ENCODE results near the gene CEP170B.

DNA sequence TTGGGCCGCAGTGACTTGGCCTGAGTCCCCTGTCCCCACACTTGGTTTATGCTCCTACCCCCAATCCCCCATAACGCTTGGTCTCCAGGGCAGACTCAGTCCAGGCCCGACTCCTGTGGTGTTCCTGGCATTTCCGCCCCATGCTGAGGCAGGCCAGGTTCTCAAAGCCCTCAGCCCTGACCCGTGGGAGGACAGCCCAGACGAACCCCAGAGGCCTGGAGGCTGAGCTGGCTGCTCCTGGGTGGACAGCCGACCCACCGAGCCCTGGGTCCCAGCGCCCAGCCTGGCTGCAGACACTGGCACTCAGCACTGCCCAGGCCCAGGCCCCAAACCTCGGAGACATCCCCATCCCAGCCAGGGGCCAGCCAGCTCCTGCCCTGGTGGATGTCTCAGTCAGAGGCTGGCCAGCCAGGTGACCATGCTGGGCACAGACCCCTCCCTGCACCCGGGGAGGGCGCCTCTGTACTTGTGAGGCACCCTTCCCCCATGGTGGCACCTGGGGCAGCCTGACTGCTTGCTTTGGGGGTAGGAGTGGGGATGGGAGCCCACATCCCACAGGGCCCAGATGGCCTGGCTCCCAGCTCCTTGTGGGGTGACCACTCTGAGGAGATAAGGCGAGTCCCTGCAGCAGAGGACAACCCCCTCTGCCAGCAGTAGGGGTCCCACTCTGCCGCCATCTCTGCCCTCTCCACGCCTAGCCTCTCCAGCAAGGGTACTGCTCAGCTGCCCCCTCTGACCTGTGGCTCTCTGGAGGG lies 61.0 kb downstream of the CEP170B start:
- TF ChIP-seq, protein P1, sequence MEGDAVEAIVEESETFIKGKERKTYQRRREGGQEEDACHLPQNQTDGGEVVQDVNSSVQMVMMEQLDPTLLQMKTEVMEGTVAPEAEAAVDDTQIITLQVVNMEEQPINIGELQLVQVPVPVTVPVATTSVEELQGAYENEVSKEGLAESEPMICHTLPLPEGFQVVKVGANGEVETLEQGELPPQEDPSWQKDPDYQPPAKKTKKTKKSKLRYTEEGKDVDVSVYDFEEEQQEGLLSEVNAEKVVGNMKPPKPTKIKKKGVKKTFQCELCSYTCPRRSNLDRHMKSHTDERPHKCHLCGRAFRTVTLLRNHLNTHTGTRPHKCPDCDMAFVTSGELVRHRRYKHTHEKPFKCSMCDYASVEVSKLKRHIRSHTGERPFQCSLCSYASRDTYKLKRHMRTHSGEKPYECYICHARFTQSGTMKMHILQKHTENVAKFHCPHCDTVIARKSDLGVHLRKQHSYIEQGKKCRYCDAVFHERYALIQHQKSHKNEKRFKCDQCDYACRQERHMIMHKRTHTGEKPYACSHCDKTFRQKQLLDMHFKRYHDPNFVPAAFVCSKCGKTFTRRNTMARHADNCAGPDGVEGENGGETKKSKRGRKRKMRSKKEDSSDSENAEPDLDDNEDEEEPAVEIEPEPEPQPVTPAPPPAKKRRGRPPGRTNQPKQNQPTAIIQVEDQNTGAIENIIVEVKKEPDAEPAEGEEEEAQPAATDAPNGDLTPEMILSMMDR (IDR thresholded peaks at IDR 0.05; ENCODE audit: insufficient read depth, low read depth, low read length), result no peak
- no peak for TF ChIP-seq EZH2 (IDR thresholded peaks at IDR 0.05; ENCODE audit: insufficient read depth, low read length)

All from astrocyte (in vitro differentiated cells and primary cell).